ENCODE results near the gene GADD45G.

GADD45G gene

GRCh38 chr9:89612566-89613278 lies 7.9 kb downstream of the GADD45G start:
- Histone ChIP-seq H3K4me3 (ENCODE audit: extremely low read depth, insufficient read depth, low read length, poor library complexity, severe bottlenecking) (no peak overlapping the region), H3K4me1 (ENCODE audit: control insufficient read depth, insufficient read depth, low read length, poor library complexity, severe bottlenecking) (peaks cover 3% of the 10 kb centered on the region), H3K27ac (ENCODE audit: low read depth, low read length, severe bottlenecking) (no peak overlapping the region), H3K36me3 (ENCODE audit: control insufficient read depth, insufficient read depth, low read length) (no peaks in the 10 kb centered on the region), H3K9me3 (ENCODE audit: control insufficient read depth, low read length) (peaks cover 2% of the 10 kb centered on the region)
- 94 to 97% methylated on average over 13 to 17 of the region's 17 CpGs for WGBS, 2 experiments (ENCODE audit: insufficient coverage in 2 of 2)

- Histone ChIP-seq H3K36me3 (ENCODE audit: control insufficient read depth, insufficient read depth, low read length) (no peaks in the 10 kb centered on the region), H3K4me3 (ENCODE audit: extremely low read depth, insufficient read depth, low read length, poor library complexity, severe bottlenecking) (no peak overlapping the region), H3K27ac (ENCODE audit: low read depth, low read length, severe bottlenecking) (no peak overlapping the region), H3K4me1 (ENCODE audit: control insufficient read depth, insufficient read depth, low read length, poor library complexity, severe bottlenecking) (peaks cover 4% of the 10 kb centered on the region), H3K9me3 (ENCODE audit: control insufficient read depth, low read length) (peaks cover 2% of the 10 kb centered on the region)
- WGBS, 2 experiments (ENCODE audit: insufficient coverage in 2 of 2), result 91% methylated on average over 5 to 9 of the region's 10 CpGs
Observed at GRCh38 chr9:89613912-89614892, 9.4 kb downstream of the GADD45G start.

- Histone ChIP-seq H3K9me3 (ENCODE audit: control insufficient read depth, low read length) (peaks cover 2% of the 10 kb centered on the region), H3K4me1 (ENCODE audit: control insufficient read depth, insufficient read depth, low read length, poor library complexity, severe bottlenecking) (peaks cover 5% of the 10 kb centered on the region), H3K27ac (ENCODE audit: low read depth, low read length, severe bottlenecking) (no peak overlapping the region), H3K4me3 (ENCODE audit: extremely low read depth, insufficient read depth, low read length, poor library complexity, severe bottlenecking) (no peak overlapping the region), H3K36me3 (ENCODE audit: control insufficient read depth, insufficient read depth, low read length) (no peaks in the 10 kb centered on the region)
- 92 to 93% methylated on average over 2 of the region's 2 CpGs for WGBS, 2 experiments (ENCODE audit: insufficient coverage in 2 of 2)
Observed at GRCh38 chr9:89615661-89616060, 10.8 kb downstream of the GADD45G start.

GRCh38 chr9:89616411-89616810 lies 11.6 kb downstream of the GADD45G start:
- 94 to 100% methylated on average over 4 to 7 of the region's 9 CpGs for WGBS, 2 experiments (ENCODE audit: insufficient coverage in 2 of 2)
- no peak overlapping the region for H3K27ac ChIP-seq (ENCODE audit: low read depth, low read length, severe bottlenecking)
- H3K4me3 ChIP-seq (ENCODE audit: extremely low read depth, insufficient read depth, low read length, poor library complexity, severe bottlenecking), result no peak overlapping the region
- H3K36me3 ChIP-seq (ENCODE audit: control insufficient read depth, insufficient read depth, low read length), result no peaks in the 10 kb centered on the region
- peaks cover 2% of the 10 kb centered on the region for H3K9me3 ChIP-seq (ENCODE audit: control insufficient read depth, low read length)
- peaks cover 5% of the 10 kb centered on the region for H3K4me1 ChIP-seq (ENCODE audit: control insufficient read depth, insufficient read depth, low read length, poor library complexity, severe bottlenecking)

DNA sequence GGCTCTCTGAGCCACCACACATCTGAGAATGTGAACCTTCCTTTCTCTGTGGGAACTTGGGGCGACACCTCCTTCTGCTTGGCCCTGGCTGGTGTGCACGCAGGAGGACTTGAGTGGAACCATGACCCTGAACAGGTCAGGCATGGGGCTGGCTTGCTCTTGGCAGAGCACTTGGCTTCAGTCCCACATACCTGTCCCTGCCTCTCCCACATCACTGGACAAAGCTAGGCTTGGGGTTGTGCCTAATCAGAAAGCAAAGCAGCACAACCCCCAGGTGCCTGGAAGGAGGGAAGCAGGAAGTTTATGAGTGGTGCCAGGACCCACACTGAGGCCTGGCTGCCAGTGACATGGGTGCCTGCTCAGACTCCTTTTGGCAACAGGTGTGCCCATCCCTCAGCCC lies 13.2 kb downstream of the GADD45G start:
- H3K4me3 ChIP-seq (ENCODE audit: extremely low read depth, insufficient read depth, low read length, poor library complexity, severe bottlenecking), result no peak overlapping the region
- WGBS, 2 experiments (ENCODE audit: insufficient coverage in 2 of 2), result 90 to 94% methylated on average over 2 of the region's 2 CpGs

DNA sequence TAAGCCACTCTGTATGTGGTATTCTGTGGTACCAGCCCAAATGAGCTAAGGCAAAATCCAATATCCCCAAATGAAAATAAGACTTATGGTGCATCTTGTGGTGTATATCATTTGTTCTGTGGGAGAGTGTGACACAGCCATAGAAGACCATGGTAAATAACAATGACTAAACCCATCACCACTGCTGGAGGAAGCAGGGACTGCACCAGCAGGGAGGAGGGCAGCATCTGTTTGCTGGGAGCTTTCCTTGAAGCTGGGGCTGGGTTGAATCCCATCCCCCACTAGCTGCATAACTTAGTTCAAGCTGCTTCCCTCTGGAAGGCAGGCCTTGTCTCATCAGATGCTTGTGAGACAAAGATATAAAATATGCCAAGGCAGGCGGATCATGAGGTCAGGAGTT lies 14.2 kb downstream of the GADD45G start:
- no peak overlapping the region for H3K27ac ChIP-seq (ENCODE audit: low read depth, low read length, severe bottlenecking)
- H3K4me3 ChIP-seq (ENCODE audit: extremely low read depth, insufficient read depth, low read length, poor library complexity, severe bottlenecking), result no peak overlapping the region
- H3K36me3 ChIP-seq (ENCODE audit: control insufficient read depth, insufficient read depth, low read length), result no peaks in the 10 kb centered on the region
- WGBS, 2 experiments (ENCODE audit: insufficient coverage in 2 of 2), result no CpG with 5 or more reads among the region's 1 CpG
- H3K9me3 ChIP-seq (ENCODE audit: control insufficient read depth, low read length), result no peaks in the 10 kb centered on the region
- peaks cover 5% of the 10 kb centered on the region for H3K4me1 ChIP-seq (ENCODE audit: control insufficient read depth, insufficient read depth, low read length, poor library complexity, severe bottlenecking)

More for the DNA sequence above, 13.2 kb downstream of the GADD45G start:
- Histone ChIP-seq H3K4me1 (ENCODE audit: control insufficient read depth, insufficient read depth, low read length, poor library complexity, severe bottlenecking) (peaks cover 5% of the 10 kb centered on the region), H3K9me3 (ENCODE audit: control insufficient read depth, low read length) (no peaks in the 10 kb centered on the region), H3K36me3 (ENCODE audit: control insufficient read depth, insufficient read depth, low read length) (no peaks in the 10 kb centered on the region), H3K27ac (ENCODE audit: low read depth, low read length, severe bottlenecking) (no peak overlapping the region)

DNA sequence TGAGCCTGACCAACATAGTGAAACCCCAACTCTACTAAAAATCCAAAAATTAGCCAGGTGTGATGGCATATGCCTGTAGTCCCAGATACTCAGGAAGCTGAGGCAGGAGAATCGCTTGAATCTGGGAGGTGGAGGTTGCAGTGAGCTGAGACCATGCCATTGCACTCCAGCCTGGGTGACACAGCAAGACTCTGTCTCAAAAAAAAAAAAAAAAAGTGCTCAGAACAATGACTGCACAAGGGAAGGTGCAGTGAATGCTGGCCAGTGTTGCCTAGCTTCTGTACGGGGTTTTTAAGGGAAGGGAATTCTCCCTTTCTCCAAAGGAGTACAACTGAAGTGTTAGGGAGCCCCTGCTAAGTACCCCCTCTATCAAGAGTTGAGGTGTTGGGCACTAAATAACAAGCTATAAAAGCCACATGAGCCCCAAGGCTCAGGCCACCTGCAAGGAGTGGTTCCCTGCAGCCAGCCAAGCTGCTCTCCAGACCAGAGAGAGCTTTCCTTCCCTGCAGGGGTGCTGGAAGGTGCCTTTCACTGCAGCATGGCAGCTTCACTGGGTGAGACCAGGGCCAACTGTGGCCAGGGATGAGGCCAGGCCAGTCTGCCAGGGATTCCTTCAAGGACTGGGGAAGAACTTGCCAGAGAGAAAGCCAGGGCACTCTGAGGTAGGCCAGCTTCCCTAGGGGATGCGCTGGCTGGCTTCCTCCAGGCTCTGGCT lies 14.8 kb downstream of the GADD45G start:
- H3K9me3 ChIP-seq (ENCODE audit: control insufficient read depth, low read length), result no peaks in the 10 kb centered on the region
- H3K36me3 ChIP-seq (ENCODE audit: control insufficient read depth, insufficient read depth, low read length), result no peaks in the 10 kb centered on the region
- H3K4me1 ChIP-seq (ENCODE audit: control insufficient read depth, insufficient read depth, low read length, poor library complexity, severe bottlenecking), result peaks cover 3% of the 10 kb centered on the region
- no peak overlapping the region for H3K27ac ChIP-seq (ENCODE audit: low read depth, low read length, severe bottlenecking)
- no peak overlapping the region for H3K4me3 ChIP-seq (ENCODE audit: extremely low read depth, insufficient read depth, low read length, poor library complexity, severe bottlenecking)
- WGBS, 2 experiments (ENCODE audit: insufficient coverage in 2 of 2), result 89 to 90% methylated on average over 2 to 3 of the region's 3 CpGs

DNA sequence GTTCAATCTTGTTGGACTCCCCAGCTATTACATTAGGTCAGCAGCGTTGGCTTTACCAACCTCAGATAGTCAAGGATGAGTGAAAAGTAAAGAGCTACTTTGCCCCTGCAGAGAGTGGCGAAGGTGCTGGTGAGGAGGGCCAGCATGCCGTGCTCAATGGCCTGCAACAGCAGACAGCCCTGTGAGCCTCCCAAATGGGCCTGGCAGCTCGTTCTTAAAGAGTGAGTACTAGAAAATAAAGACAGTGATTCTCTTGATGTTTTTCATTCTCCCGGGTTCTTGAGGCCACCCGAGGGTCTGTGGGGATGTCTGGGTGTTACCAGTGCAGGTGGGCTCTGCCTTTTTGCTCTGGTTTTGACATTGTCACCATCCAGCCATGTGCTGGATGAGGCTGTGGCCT lies 16.2 kb downstream of the GADD45G start:
- Histone ChIP-seq H3K4me1 (ENCODE audit: control insufficient read depth, insufficient read depth, low read length, poor library complexity, severe bottlenecking) (peaks cover 2% of the 10 kb centered on the region), H3K27ac (ENCODE audit: low read depth, low read length, severe bottlenecking) (no peak overlapping the region), H3K4me3 (ENCODE audit: extremely low read depth, insufficient read depth, low read length, poor library complexity, severe bottlenecking) (no peak overlapping the region), H3K36me3 (ENCODE audit: control insufficient read depth, insufficient read depth, low read length) (no peaks in the 10 kb centered on the region), H3K9me3 (ENCODE audit: control insufficient read depth, low read length) (no peaks in the 10 kb centered on the region)
- 88 to 90% methylated on average over 6 of the region's 6 CpGs for WGBS, 2 experiments (ENCODE audit: insufficient coverage in 2 of 2)

GRCh38 chr9:89621676-89622075 lies 16.9 kb downstream of the GADD45G start:
- WGBS, 2 experiments (ENCODE audit: insufficient coverage in 2 of 2), result 88 to 93% methylated on average over 2 to 4 of the region's 4 CpGs
- Histone ChIP-seq H3K4me1 (ENCODE audit: control insufficient read depth, insufficient read depth, low read length, poor library complexity, severe bottlenecking) (peaks cover 2% of the 10 kb centered on the region), H3K9me3 (ENCODE audit: control insufficient read depth, low read length) (no peaks in the 10 kb centered on the region), H3K36me3 (ENCODE audit: control insufficient read depth, insufficient read depth, low read length) (no peaks in the 10 kb centered on the region), H3K4me3 (ENCODE audit: extremely low read depth, insufficient read depth, low read length, poor library complexity, severe bottlenecking) (no peak overlapping the region), H3K27ac (ENCODE audit: low read depth, low read length, severe bottlenecking) (no peak overlapping the region)

- 88 to 95% methylated on average over 19 to 20 of the region's 20 CpGs for WGBS, 2 experiments (ENCODE audit: insufficient coverage in 2 of 2)
- Histone ChIP-seq H3K9me3 (ENCODE audit: control insufficient read depth, low read length) (no peaks in the 10 kb centered on the region), H3K27ac (ENCODE audit: low read depth, low read length, severe bottlenecking) (no peak overlapping the region), H3K4me1 (ENCODE audit: control insufficient read depth, insufficient read depth, low read length, poor library complexity, severe bottlenecking) (peaks cover 5% of the 10 kb centered on the region), H3K36me3 (ENCODE audit: control insufficient read depth, insufficient read depth, low read length) (no peaks in the 10 kb centered on the region), H3K4me3 (ENCODE audit: extremely low read depth, insufficient read depth, low read length, poor library complexity, severe bottlenecking) (no peak overlapping the region)
Observed at GRCh38 chr9:89622933-89623861, 18.4 kb downstream of the GADD45G start.

Measured in mesodermal cell (in vitro differentiated cells).